NB4 (cell line): ENCODE data around the gene ADGRL4.

Experiments
- POLR2A ChIP-seq: IDR thresholded peaks from 2 replicates; pipeline ENCODE4 v1.6.1; 2011; ENCODE audit warnings: mild to moderate bottlenecking; ENCODE audit not compliant: insufficient read length; ENCODE audit errors: extremely low read depth
- TF ChIP-seq, protein P1 (sequence below): IDR thresholded peaks from one replicate; pipeline ENCODE4 v1.5.1; 2012; ENCODE audit warnings: low read depth, low read length

DNA sequence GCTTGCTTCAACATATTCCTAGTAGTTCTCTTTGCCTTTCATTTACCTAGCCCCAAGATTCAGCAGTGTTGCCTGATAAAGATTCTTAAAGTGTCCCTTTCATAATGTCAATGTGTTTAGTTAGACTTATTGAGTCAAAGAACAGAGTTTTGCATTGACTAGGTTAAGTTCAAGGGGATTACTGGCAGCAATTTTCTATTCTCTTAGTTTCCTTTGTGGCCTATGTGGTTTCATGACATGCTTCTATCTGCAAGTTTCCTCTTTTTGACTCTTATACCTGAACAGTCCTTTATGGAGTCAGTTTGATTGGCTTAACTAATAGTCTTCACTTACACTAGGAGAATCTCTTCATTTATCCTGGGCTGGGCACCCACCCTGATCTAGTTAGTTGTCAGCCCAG lies 151.3 kb downstream of the ADGRL4 start:
- no peak for TF ChIP-seq POLR2A
- TF ChIP-seq, protein P1, sequence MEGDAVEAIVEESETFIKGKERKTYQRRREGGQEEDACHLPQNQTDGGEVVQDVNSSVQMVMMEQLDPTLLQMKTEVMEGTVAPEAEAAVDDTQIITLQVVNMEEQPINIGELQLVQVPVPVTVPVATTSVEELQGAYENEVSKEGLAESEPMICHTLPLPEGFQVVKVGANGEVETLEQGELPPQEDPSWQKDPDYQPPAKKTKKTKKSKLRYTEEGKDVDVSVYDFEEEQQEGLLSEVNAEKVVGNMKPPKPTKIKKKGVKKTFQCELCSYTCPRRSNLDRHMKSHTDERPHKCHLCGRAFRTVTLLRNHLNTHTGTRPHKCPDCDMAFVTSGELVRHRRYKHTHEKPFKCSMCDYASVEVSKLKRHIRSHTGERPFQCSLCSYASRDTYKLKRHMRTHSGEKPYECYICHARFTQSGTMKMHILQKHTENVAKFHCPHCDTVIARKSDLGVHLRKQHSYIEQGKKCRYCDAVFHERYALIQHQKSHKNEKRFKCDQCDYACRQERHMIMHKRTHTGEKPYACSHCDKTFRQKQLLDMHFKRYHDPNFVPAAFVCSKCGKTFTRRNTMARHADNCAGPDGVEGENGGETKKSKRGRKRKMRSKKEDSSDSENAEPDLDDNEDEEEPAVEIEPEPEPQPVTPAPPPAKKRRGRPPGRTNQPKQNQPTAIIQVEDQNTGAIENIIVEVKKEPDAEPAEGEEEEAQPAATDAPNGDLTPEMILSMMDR: no peak
